Neural cell (in vitro differentiated cells): ENCODE measurements around the gene CTDP1. TPM values are rescaled to one million over a fixed set of nuclear protein-coding genes. Genes with fewer than 3 reads are reported as not detected.

ENCODE experiments used
- H2AFZ ChIP-seq: fragments of 200-600, 300-800 bp; sonication (generic), shearing (Covaris generic); 2 replicates; pipeline ENCODE4 v1.6.0; 2014; ENCODE audit warnings: low read depth, mild to moderate bottlenecking, antibody characterized with exemption, low read length, moderate library complexity
- H3F3A ChIP-seq: fragments of 200-600 bp; shearing (Covaris generic); 2 replicates; pipeline ENCODE4 v1.6.1; 2016; ENCODE audit warnings: mild to moderate bottlenecking, moderate library complexity, mixed read lengths, antibody characterized with exemption, low read length; ENCODE audit not compliant: insufficient read depth, poor library complexity, severe bottlenecking
- H3K27ac ChIP-seq: fragments of 200-600, 300-800 bp; sonication (generic), shearing (Covaris generic); 2 replicates; pipeline ENCODE4 v1.5.1; 2014; ENCODE audit warnings: mild to moderate bottlenecking, low read length, moderate library complexity
- H3K27me3 ChIP-seq: fragments of 300-800, 200-600 bp; sonication (generic), shearing (Covaris generic); 2 replicates; pipeline ENCODE4 v1.6.0; 2014; ENCODE audit warnings: mild to moderate bottlenecking, low read depth, low read length, moderate library complexity; ENCODE audit not compliant: insufficient read depth
- H3K36me3 ChIP-seq: fragments of 300-800, 200-600 bp; sonication (generic), shearing (Covaris generic); 2 replicates; pipeline ENCODE4 v1.5.1; 2014; ENCODE audit warnings: mild to moderate bottlenecking, antibody characterized with exemption, low read length, moderate library complexity; ENCODE audit not compliant: insufficient read depth
- H3K4me2 ChIP-seq: fragments of 300-800, 200-600 bp; sonication (generic), shearing (Covaris generic); 2 replicates; pipeline ENCODE4 v1.6.0; 2014; ENCODE audit warnings: mild to moderate bottlenecking, low read length
- H3K4me3 ChIP-seq: fragments of 300-800, 200-600 bp; sonication (generic), shearing (Covaris generic); 2 replicates; pipeline ENCODE4 v1.5.1; 2014; ENCODE audit warnings: mild to moderate bottlenecking, low read length, moderate library complexity
- H3K79me2 ChIP-seq: fragments of 200-600 bp; shearing (Covaris generic); replicated peaks from 2 replicates; pipeline ENCODE4 v1.6.0; 2014; ENCODE audit warnings: mild to moderate bottlenecking, low read length, moderate library complexity; ENCODE audit not compliant: insufficient read depth
- H3K9ac ChIP-seq: fragments of 300-800, 200-600 bp; sonication (generic), shearing (Covaris generic); 2 replicates; pipeline ENCODE4 v1.6.1; 2016; ENCODE audit warnings: mild to moderate bottlenecking, low read length, mixed read lengths
- H3K9me2 ChIP-seq: fragments of 200-600 bp; shearing (Covaris generic); 2 replicates; pipeline ENCODE4 v1.6.1; 2016; ENCODE audit warnings: mild to moderate bottlenecking, low read length, mixed read lengths; ENCODE audit not compliant: insufficient read depth
- H3K9me3 ChIP-seq: fragments of 200-600, 300-800 bp; sonication (generic), shearing (Covaris generic); 2 replicates; pipeline ENCODE4 v1.6.1; 2016; ENCODE audit warnings: mild to moderate bottlenecking, mixed run types, low read length, moderate library complexity, mixed read lengths
- H4K20me1 ChIP-seq: fragments of 200-600 bp; shearing (Covaris generic); 2 replicates; pipeline ENCODE4 v1.6.1; 2016; ENCODE audit warnings: mild to moderate bottlenecking, mixed run types; ENCODE audit not compliant: insufficient read depth
- EP300 ChIP-seq: fragments of 450-650 bp; conservative IDR thresholded peaks from 2 replicates; pipeline ENCODE4 v1.6.1; 2014; ENCODE audit warnings: antibody characterized with exemption, mild to moderate bottlenecking, moderate library complexity; ENCODE audit not compliant: poor library complexity, severe bottlenecking
- EZH2 ChIP-seq: fragments of 200-600, 300-800 bp; shearing (Covaris generic), sonication (generic); IDR thresholded peaks from 2 replicates; pipeline ENCODE4 v1.6.1; 2014; ENCODE audit warnings: antibody characterized with exemption, low read length, borderline replicate concordance, mild to moderate bottlenecking; ENCODE audit not compliant: insufficient read depth, poor library complexity, severe bottlenecking
- MXI1 ChIP-seq: fragments of 450-650 bp; conservative IDR thresholded peaks from 2 replicates; pipeline ENCODE4 v1.6.1; 2014; ENCODE audit warnings: antibody characterized with exemption, mild to moderate bottlenecking; ENCODE audit not compliant: poor library complexity, severe bottlenecking
- POLR2AphosphoS5 ChIP-seq: IDR thresholded peaks from 2 replicates; pipeline ENCODE4 v1.6.1; 2012
- RAD21 ChIP-seq: fragments of 450-650 bp; conservative IDR thresholded peaks from 2 replicates; pipeline ENCODE4 v1.6.1; 2014; ENCODE audit warnings: antibody characterized with exemption, mild to moderate bottlenecking, moderate library complexity
- SMC3 ChIP-seq: fragments of 450-650 bp; conservative IDR thresholded peaks from 2 replicates; pipeline ENCODE4 v1.6.1; 2014; ENCODE audit warnings: antibody characterized with exemption, mild to moderate bottlenecking, moderate library complexity; ENCODE audit not compliant: poor library complexity
- TAF1 ChIP-seq: IDR thresholded peaks from 2 replicates; pipeline ENCODE4 v1.6.1; 2012; ENCODE audit warnings: low read depth
- polyA plus RNA-seq: library from polyadenylated mRNA; depleted of rRNA; stranded (reverse); fragments of >200 nt; gene quantifications from 2 replicates; pipeline ENCODE4 v1.2.3, GENCODE V29; 2014
- TF ChIP-seq, protein P1 (sequence below): IDR thresholded peaks from 2 replicates; pipeline ENCODE4 v1.6.1; 2012; ENCODE audit warnings: borderline replicate concordance
- TF ChIP-seq, protein P2 (sequence below): fragments of 450-650 bp; IDR thresholded peaks from 2 replicates; pipeline ENCODE4 v1.5.1; 2014; ENCODE audit warnings: antibody characterized with exemption, mild to moderate bottlenecking, moderate library complexity; ENCODE audit not compliant: poor library complexity, severe bottlenecking

The CTDP1 gene
- polyA plus RNA-seq, 1 donor from 2014 or later, result 22.3 TPM

DNA sequence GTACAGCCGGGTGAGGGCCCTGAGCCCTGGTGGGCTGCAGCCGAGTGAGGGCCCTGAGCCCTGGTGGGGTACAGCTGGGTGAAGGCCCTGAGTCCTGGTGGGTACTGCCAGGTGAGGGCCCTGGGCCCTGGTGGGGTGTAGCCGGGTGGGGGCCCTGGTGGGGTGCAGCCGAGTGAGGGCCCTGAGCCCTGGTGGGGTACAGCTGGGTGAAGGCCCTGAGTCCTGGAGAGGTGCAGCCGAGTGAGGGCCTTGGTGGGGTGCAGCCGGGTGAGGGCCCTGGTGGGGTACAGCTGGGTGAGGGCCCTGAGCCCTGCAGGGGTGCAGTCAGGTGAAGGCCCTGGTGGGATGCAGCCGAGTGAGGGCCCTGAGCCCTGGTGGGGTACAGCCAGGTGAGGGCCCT, 37.5 kb downstream of the CTDP1 start:
- H3K9me3 ChIP-seq, result no peaks in the 10 kb centered on the region
- no peak overlapping the region for H3K4me3 ChIP-seq
- no peak overlapping the region for H3K27ac ChIP-seq
- H3K9ac ChIP-seq, result no peak overlapping the region
- no peaks in the 10 kb centered on the region for H4K20me1 ChIP-seq
- TF ChIP-seq EZH2 (no peak), TAF1 (no peak), EP300 (no peak), MXI1 (no peak), SMC3 (no peak)
- TF ChIP-seq, protein P1, sequence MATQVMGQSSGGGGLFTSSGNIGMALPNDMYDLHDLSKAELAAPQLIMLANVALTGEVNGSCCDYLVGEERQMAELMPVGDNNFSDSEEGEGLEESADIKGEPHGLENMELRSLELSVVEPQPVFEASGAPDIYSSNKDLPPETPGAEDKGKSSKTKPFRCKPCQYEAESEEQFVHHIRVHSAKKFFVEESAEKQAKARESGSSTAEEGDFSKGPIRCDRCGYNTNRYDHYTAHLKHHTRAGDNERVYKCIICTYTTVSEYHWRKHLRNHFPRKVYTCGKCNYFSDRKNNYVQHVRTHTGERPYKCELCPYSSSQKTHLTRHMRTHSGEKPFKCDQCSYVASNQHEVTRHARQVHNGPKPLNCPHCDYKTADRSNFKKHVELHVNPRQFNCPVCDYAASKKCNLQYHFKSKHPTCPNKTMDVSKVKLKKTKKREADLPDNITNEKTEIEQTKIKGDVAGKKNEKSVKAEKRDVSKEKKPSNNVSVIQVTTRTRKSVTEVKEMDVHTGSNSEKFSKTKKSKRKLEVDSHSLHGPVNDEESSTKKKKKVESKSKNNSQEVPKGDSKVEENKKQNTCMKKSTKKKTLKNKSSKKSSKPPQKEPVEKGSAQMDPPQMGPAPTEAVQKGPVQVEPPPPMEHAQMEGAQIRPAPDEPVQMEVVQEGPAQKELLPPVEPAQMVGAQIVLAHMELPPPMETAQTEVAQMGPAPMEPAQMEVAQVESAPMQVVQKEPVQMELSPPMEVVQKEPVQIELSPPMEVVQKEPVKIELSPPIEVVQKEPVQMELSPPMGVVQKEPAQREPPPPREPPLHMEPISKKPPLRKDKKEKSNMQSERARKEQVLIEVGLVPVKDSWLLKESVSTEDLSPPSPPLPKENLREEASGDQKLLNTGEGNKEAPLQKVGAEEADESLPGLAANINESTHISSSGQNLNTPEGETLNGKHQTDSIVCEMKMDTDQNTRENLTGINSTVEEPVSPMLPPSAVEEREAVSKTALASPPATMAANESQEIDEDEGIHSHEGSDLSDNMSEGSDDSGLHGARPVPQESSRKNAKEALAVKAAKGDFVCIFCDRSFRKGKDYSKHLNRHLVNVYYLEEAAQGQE, result no peak
- H3K27me3 ChIP-seq, result no peaks in the 10 kb centered on the region
- H2AFZ ChIP-seq, result no peak overlapping the region
- no peak overlapping the region for H3K4me2 ChIP-seq
- H3F3A ChIP-seq, result no peaks in the 10 kb centered on the region
- H3K9me2 ChIP-seq, result no peaks in the 10 kb centered on the region
- H3K79me2 ChIP-seq, result no peaks in the 10 kb centered on the region
- H3K36me3 ChIP-seq, result no peaks in the 10 kb centered on the region

DNA sequence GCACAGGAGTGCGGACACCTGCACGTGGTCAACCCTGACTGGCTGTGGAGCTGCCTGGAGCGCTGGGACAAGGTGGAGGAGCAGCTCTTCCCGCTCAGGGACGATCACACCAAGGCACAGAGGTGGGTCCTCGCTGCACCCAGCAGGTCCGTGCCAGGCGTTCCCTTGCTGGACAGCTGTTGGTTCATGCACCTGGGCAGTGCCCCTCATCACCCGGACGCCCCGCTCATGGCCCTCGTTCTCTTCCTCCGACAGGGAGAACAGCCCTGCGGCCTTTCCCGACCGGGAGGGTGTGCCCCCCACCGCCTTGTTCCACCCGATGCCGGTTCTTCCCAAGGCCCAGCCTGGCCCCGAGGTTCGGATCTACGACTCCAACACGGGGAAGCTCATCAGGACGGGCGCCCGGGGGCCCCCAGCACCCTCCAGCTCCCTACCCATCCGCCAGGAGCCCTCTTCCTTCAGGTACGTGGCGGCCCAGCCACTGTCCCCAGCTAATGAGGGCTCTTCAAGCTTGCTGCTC, 38.0 kb downstream of the CTDP1 start:
- H2AFZ ChIP-seq, result no peak overlapping the region
- no peaks in the 10 kb centered on the region for H3F3A ChIP-seq
- TF ChIP-seq, protein P1, result no peak
- TF ChIP-seq POLR2AphosphoS5, result no peak
- TF ChIP-seq, protein P2, sequence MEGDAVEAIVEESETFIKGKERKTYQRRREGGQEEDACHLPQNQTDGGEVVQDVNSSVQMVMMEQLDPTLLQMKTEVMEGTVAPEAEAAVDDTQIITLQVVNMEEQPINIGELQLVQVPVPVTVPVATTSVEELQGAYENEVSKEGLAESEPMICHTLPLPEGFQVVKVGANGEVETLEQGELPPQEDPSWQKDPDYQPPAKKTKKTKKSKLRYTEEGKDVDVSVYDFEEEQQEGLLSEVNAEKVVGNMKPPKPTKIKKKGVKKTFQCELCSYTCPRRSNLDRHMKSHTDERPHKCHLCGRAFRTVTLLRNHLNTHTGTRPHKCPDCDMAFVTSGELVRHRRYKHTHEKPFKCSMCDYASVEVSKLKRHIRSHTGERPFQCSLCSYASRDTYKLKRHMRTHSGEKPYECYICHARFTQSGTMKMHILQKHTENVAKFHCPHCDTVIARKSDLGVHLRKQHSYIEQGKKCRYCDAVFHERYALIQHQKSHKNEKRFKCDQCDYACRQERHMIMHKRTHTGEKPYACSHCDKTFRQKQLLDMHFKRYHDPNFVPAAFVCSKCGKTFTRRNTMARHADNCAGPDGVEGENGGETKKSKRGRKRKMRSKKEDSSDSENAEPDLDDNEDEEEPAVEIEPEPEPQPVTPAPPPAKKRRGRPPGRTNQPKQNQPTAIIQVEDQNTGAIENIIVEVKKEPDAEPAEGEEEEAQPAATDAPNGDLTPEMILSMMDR, result no peak
- TF ChIP-seq RAD21, result no peak
- no peak for TF ChIP-seq SMC3
- H3K79me2 ChIP-seq, result no peaks in the 10 kb centered on the region
- no peak overlapping the region for H3K4me2 ChIP-seq
- no peaks in the 10 kb centered on the region for H3K9me3 ChIP-seq
- no peaks in the 10 kb centered on the region for H4K20me1 ChIP-seq
- H3K36me3 ChIP-seq, result no peaks in the 10 kb centered on the region
- no peak overlapping the region for H3K4me3 ChIP-seq
- H3K27me3 ChIP-seq, result no peaks in the 10 kb centered on the region
- H3K27ac ChIP-seq, result no peak overlapping the region
- no peaks in the 10 kb centered on the region for H3K9me2 ChIP-seq
- H3K9ac ChIP-seq, result no peak overlapping the region
